KMS-11 (cell line): Measurements from ENCODE around the gene OR52A5.

Experiments
- H2AFZ ChIP-seq: fragments of 200-600 bp; sonication (generic); 2 replicates; pipeline ENCODE4 v1.6.1; 2016; ENCODE audit warnings: antibody characterized with exemption, mixed run types, low read depth
- H3K27ac ChIP-seq: fragments of 200-600 bp; sonication (generic); 2 replicates; pipeline ENCODE4 v1.6.1; 2016; ENCODE audit warnings: mild to moderate bottlenecking, mixed run types
- H3K27me3 ChIP-seq: fragments of 200-600 bp; sonication (generic); 2 replicates; pipeline ENCODE4 v1.6.1; 2017; ENCODE audit warnings: mild to moderate bottlenecking, low read depth, mixed run types, moderate library complexity; ENCODE audit not compliant: insufficient read depth
- H3K36me3 ChIP-seq: fragments of 200-600 bp; sonication (generic); 2 replicates; pipeline ENCODE4 v1.6.1; 2017; ENCODE audit warnings: mild to moderate bottlenecking, mixed run types; ENCODE audit not compliant: insufficient read depth
- H3K4me1 ChIP-seq: fragments of 200-600 bp; sonication (generic); 2 replicates; pipeline ENCODE4 v1.6.1; 2016; ENCODE audit warnings: mild to moderate bottlenecking, low read depth, mixed run types; ENCODE audit not compliant: poor library complexity, severe bottlenecking
- H3K4me2 ChIP-seq: fragments of 200-600 bp; sonication (generic); 2 replicates; pipeline ENCODE4 v1.7.0; 2016; ENCODE audit warnings: mild to moderate bottlenecking, mixed run types
- H3K4me3 ChIP-seq: fragments of 200-600 bp; sonication (generic); IDR thresholded peaks from 2 replicates; pipeline ENCODE4 v1.6.1; 2017; ENCODE audit warnings: low read depth, low read length, mixed read lengths; ENCODE audit not compliant: insufficient read depth
- H3K79me2 ChIP-seq: fragments of 200-600 bp; sonication (generic); 2 replicates; pipeline ENCODE4 v1.6.1; 2016; ENCODE audit warnings: low read depth, mixed run types; ENCODE audit not compliant: insufficient read depth
- H3K9ac ChIP-seq: fragments of 200-600 bp; sonication (generic); 2 replicates; pipeline ENCODE4 v1.6.1; 2016; ENCODE audit warnings: mild to moderate bottlenecking, mixed run types
- H4K20me1 ChIP-seq: fragments of 200-600 bp; sonication (generic); 2 replicates; pipeline ENCODE4 v1.6.1; 2016; ENCODE audit warnings: mild to moderate bottlenecking, mixed run types; ENCODE audit not compliant: insufficient read depth
- TF ChIP-seq, protein P1 (sequence below): fragments of 200-600 bp; sonication (generic); conservative IDR thresholded peaks from 2 replicates; pipeline ENCODE4 v1.6.1; 2017; ENCODE audit warnings: low read depth, mild to moderate bottlenecking, antibody characterized with exemption, low read length, moderate library complexity, mixed read lengths

OR52A5 gene

DNA sequence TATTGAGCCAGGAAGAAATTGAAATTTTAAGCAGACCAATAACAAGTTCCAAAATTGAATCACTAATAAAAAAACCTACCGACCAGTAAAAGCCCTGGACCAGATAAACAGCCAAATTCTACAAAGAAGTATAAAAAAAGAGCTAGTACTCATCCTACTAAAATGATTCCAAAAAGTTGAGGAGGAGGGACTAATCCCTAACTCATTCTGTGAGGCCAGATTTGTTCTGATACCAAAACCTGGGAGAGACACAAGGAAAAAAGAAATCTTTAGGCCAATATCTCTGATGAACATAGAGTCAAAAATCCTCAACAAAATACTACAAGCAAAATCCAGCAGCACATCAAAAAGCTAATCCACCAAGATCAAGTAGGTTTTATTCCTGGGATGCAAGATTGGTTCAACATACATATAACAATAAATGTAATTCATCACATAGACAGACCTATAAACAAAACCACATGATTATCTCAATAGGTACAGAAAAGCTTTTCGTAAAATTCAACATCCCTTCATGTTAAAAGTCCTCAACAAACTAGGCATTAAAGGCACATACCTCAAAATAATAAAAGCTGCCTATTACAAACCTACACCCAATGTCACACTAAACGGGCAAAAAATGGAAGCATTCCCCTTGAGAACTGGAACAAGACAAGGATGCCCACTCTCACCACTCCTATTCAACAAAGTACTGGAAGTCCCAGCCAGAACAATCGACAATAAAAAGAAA lies 13.1 kb downstream of the OR52A5 start:
- Histone ChIP-seq H3K4me1 (no peaks in the 10 kb centered on the region), H2AFZ (no peak overlapping the region), H3K27ac (no peak overlapping the region), H3K9ac (no peak overlapping the region), H3K4me2 (no peak overlapping the region), H3K27me3 (no peaks in the 10 kb centered on the region), H4K20me1 (no peaks in the 10 kb centered on the region), H3K36me3 (no peaks in the 10 kb centered on the region), H3K4me3 (no peak overlapping the region), H3K79me2 (no peaks in the 10 kb centered on the region)
- TF ChIP-seq, protein P1, sequence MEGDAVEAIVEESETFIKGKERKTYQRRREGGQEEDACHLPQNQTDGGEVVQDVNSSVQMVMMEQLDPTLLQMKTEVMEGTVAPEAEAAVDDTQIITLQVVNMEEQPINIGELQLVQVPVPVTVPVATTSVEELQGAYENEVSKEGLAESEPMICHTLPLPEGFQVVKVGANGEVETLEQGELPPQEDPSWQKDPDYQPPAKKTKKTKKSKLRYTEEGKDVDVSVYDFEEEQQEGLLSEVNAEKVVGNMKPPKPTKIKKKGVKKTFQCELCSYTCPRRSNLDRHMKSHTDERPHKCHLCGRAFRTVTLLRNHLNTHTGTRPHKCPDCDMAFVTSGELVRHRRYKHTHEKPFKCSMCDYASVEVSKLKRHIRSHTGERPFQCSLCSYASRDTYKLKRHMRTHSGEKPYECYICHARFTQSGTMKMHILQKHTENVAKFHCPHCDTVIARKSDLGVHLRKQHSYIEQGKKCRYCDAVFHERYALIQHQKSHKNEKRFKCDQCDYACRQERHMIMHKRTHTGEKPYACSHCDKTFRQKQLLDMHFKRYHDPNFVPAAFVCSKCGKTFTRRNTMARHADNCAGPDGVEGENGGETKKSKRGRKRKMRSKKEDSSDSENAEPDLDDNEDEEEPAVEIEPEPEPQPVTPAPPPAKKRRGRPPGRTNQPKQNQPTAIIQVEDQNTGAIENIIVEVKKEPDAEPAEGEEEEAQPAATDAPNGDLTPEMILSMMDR = no peak

DNA sequence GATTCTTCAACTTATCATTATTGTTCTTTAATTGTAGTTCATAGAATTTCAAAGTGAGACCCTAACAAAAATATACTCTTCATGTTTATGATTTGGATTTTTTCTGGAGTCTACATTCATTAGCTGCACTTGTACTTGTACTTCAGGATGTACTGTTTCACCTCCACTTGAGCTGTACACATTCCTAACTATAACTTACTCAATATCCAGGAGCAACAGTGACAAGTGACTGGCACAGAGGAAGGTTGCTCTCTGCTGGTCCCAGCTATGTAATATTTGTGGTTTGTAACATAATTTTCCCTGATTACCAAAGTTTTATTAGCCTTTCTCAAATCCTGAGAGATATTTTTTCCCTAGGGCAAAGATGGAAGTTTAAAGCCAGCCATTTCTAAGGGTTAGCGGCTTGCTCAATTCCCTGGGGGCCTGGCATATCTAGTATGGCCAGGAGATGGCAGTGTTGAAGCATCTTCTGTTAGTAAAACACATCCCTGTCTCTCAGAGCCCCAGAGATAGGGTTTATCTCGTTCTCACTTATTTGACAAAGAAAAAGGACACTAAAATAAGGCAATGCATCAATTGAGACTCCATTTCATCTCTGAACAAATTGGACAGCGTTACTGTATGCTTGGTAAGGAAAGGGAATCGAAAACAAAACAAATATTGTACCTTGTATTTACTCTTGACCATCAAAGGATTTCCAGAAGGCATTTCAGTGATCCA lies 14.2 kb downstream of the OR52A5 start:
- H3K4me3 ChIP-seq = no peak overlapping the region
- TF ChIP-seq, protein P1 = peak; percentile 90
- no peak overlapping the region for H3K9ac ChIP-seq
- H3K4me2 ChIP-seq = no peak overlapping the region
- no peaks in the 10 kb centered on the region for H4K20me1 ChIP-seq
- no peaks in the 10 kb centered on the region for H3K4me1 ChIP-seq
- no peaks in the 10 kb centered on the region for H3K36me3 ChIP-seq
- no peak overlapping the region for H3K27ac ChIP-seq
- H3K79me2 ChIP-seq = no peaks in the 10 kb centered on the region
- peak overlapping the region; percentile 22; the same call in 1 of the 2 replicates for H2AFZ ChIP-seq
- H3K27me3 ChIP-seq = no peaks in the 10 kb centered on the region

DNA sequence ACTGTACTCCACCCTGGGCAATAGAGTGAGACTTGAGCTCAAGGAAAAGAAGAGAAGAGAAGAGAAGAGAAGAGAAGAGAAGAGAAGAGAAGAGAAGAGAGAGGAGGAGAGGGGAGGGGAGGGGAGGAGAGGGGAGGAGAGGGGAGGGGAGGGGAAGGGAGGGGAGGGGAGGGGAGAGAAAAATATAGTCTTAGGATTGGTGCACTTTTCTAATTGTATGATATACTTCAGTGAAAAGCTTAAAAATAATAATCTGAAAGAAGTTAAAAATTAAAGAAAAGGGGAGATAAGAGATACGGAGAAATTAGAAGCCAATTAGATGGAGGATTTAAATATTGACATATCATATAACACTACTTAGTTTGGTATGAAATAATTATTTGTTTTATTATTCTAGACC lies 19.3 kb downstream of the OR52A5 start:
- no peak overlapping the region for H3K4me3 ChIP-seq
- no peak overlapping the region for H2AFZ ChIP-seq
- no peak overlapping the region for H3K9ac ChIP-seq
- H3K4me1 ChIP-seq = no peaks in the 10 kb centered on the region
- H3K27ac ChIP-seq = no peak overlapping the region
- no peaks in the 10 kb centered on the region for H3K27me3 ChIP-seq
- TF ChIP-seq, protein P1 = no peak
- H3K4me2 ChIP-seq = no peak overlapping the region
- no peaks in the 10 kb centered on the region for H3K79me2 ChIP-seq
- H3K36me3 ChIP-seq = no peaks in the 10 kb centered on the region
- H4K20me1 ChIP-seq = no peaks in the 10 kb centered on the region

DNA sequence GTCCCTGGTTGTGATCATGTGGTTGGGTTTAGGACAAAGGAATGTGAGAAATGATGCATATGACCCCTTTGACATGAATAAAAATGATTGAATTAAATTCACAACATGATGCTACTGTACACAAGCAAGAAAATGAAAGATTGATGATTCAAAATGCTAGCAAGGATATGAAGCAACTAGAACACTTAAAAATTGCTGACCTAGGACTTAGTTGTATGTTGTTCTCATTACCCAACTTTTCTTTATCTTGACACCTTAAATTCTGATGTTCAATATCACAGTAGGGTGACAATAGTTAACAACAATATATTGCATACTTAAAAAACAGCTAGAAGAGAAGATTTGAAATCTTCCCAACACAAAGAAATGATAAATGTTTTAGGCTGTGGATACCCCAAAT lies 20.6 kb downstream of the OR52A5 start:
- Histone ChIP-seq H3K79me2 (no peaks in the 10 kb centered on the region), H3K4me3 (no peak overlapping the region), H3K4me1 (no peaks in the 10 kb centered on the region), H3K36me3 (no peaks in the 10 kb centered on the region), H3K27ac (no peak overlapping the region), H3K9ac (no peak overlapping the region), H3K4me2 (no peak overlapping the region), H4K20me1 (no peaks in the 10 kb centered on the region), H3K27me3 (no peaks in the 10 kb centered on the region), H2AFZ (no peak overlapping the region)
- TF ChIP-seq, protein P1 = no peak
